Tibial nerve (tissue), 4 donors: ENCODE results near the gene USP36. TPM values are rescaled to one million over a fixed set of nuclear protein-coding genes. Genes with fewer than 3 reads are reported as not detected.

Experiments used
- DNase-seq, 2 donors: peaks; one replicate each; pipeline ENCODE4 v3.0.0-alpha.2; 2019; ENCODE audit warnings: low spot score in 2 of 2
- H3K27ac ChIP-seq, 4 donors: fragments of 200-600 bp; sonication (generic) in 3 of 4; one replicate each; pipeline ENCODE4 v1.5.1; 2017 to 2019; ENCODE audit warnings: mild to moderate bottlenecking in 1 of 4
- H3K27me3 ChIP-seq, 2 donors: fragments of 200-600 bp; sonication (generic) in 1 of 2; one replicate each; pipeline versions ENCODE4 v1.5.1 to v1.6.0; 2017 to 2019
- H3K36me3 ChIP-seq, 3 donors: fragments of 200-600 bp; sonication (generic); one replicate each; pipeline ENCODE4 v1.5.1; 2018 to 2019
- H3K4me1 ChIP-seq, 4 donors: fragments of 200-600 bp; sonication (generic) in 3 of 4; one replicate each; pipeline ENCODE4 v1.5.1; 2017 to 2019
- H3K4me3 ChIP-seq, 4 donors: fragments of 200-600 bp; sonication (generic) in 3 of 4; one replicate each; pipeline ENCODE4 v1.5.1; 2017 to 2019; ENCODE audit warnings: mild to moderate bottlenecking in 1 of 4, moderate library complexity in 1 of 4
- H3K9me3 ChIP-seq, 4 donors: fragments of 200-600 bp; sonication (generic) in 3 of 4; one replicate each; pipeline ENCODE4 v1.5.1; 2017 to 2019
- EP300 ChIP-seq, 2 donors: sonication (generic); formaldehyde crosslinking; IDR thresholded peaks; one replicate each; pipeline ENCODE4 v1.6.1; 2017; ENCODE audit warnings: antibody characterized with exemption in 2 of 2, mild to moderate bottlenecking in 1 of 2
- POLR2A ChIP-seq, 2 donors: fragments of 450-650 bp; IDR thresholded peaks; one replicate each; pipeline ENCODE4 v1.6.1; 2017; ENCODE audit warnings: antibody characterized with exemption in 2 of 2, mild to moderate bottlenecking in 2 of 2, moderate library complexity in 2 of 2
- WGBS, 2 donors: methylation state at CpG; one replicate each; pipeline ENCODE4 v1.1.5; 2018; 5-methylcytosine and 5-hydroxymethylcytosine counted together
- total RNA-seq, 4 donors: library from RNA; depleted of rRNA; stranded (reverse); fragments of >200 nt; gene quantifications; one replicate each; pipeline ENCODE4 v1.1.0, GENCODE V29; 2016
- TF ChIP-seq, protein P1 (sequence below), 5 experiments: fragments of 200-600 bp in 3 of 5; fragments of 450-650 bp in 2 of 5; sonication (generic) in 3 of 5; IDR thresholded peaks; one replicate each; pipeline ENCODE4 v1.5.1; 2016 to 2019; ENCODE audit warnings: antibody characterized with exemption in 5 of 5, mild to moderate bottlenecking in 3 of 5, moderate library complexity in 2 of 5

The USP36 gene
- total RNA-seq, 4 donors from 2014 or later: 50.9 to 64.9 (median 59.9) TPM

- no peaks in the 10 kb centered on the region for H3K27me3 ChIP-seq
- H3K4me1 ChIP-seq: peaks cover 0 to 38% (median 19%) of the 10 kb centered on the region in 4 donors
- 59 to 71% methylated on average over 3 of the region's 3 CpGs for WGBS, 2 donors
- no peak overlapping the region for H3K4me3 ChIP-seq
- no peak overlapping the region for H3K27ac ChIP-seq
- no peak for DNase-seq
- H3K36me3 ChIP-seq: no peaks in the 10 kb centered on the region
- TF ChIP-seq POLR2A (IDR thresholded peaks at IDR 0.05) (no peak), EP300 (IDR thresholded peaks at IDR 0.05) (no peak)
- TF ChIP-seq, protein P1, sequence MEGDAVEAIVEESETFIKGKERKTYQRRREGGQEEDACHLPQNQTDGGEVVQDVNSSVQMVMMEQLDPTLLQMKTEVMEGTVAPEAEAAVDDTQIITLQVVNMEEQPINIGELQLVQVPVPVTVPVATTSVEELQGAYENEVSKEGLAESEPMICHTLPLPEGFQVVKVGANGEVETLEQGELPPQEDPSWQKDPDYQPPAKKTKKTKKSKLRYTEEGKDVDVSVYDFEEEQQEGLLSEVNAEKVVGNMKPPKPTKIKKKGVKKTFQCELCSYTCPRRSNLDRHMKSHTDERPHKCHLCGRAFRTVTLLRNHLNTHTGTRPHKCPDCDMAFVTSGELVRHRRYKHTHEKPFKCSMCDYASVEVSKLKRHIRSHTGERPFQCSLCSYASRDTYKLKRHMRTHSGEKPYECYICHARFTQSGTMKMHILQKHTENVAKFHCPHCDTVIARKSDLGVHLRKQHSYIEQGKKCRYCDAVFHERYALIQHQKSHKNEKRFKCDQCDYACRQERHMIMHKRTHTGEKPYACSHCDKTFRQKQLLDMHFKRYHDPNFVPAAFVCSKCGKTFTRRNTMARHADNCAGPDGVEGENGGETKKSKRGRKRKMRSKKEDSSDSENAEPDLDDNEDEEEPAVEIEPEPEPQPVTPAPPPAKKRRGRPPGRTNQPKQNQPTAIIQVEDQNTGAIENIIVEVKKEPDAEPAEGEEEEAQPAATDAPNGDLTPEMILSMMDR (IDR thresholded peaks at IDR 0.05): no peak
- no peaks in the 10 kb centered on the region for H3K9me3 ChIP-seq
These were observed 74.8 kb downstream of the USP36 start for GRCh38 chr17:78765821-78766220.

GRCh38 chr17:78764871-78765270, 75.7 kb downstream of the USP36 start:
- peaks cover 0 to 40% (median 20%) of the 10 kb centered on the region in 4 donors for H3K4me1 ChIP-seq
- no peaks in the 10 kb centered on the region for H3K27me3 ChIP-seq
- no peak for DNase-seq
- no peak overlapping the region for H3K27ac ChIP-seq
- H3K36me3 ChIP-seq: no peaks in the 10 kb centered on the region
- H3K4me3 ChIP-seq: no peak overlapping the region
- no peaks in the 10 kb centered on the region for H3K9me3 ChIP-seq
- no peak for TF ChIP-seq POLR2A (IDR thresholded peaks at IDR 0.05)
- no peak for TF ChIP-seq EP300 (IDR thresholded peaks at IDR 0.05)
- TF ChIP-seq, protein P1 (IDR thresholded peaks at IDR 0.05): no peak
- 65 to 79% methylated on average over 8 of the region's 8 CpGs for WGBS, 2 donors

GRCh38 chr17:78763561-78763960, 77.1 kb downstream of the USP36 start:
- no peaks in the 10 kb centered on the region for H3K27me3 ChIP-seq
- no peaks in the 10 kb centered on the region for H3K9me3 ChIP-seq
- no peak overlapping the region for H3K4me3 ChIP-seq
- no peaks in the 10 kb centered on the region for H3K36me3 ChIP-seq
- peaks cover 0 to 46% (median 22%) of the 10 kb centered on the region in 4 donors for H3K4me1 ChIP-seq
- no peak overlapping the region for H3K27ac ChIP-seq
- WGBS, 2 donors: 94 to 98% methylated on average over 3 of the region's 3 CpGs
- no peak for TF ChIP-seq EP300 (IDR thresholded peaks at IDR 0.05)
- TF ChIP-seq, protein P1 (IDR thresholded peaks at IDR 0.05): no peak
- no peak for TF ChIP-seq POLR2A (IDR thresholded peaks at IDR 0.05)
- DNase-seq: no peak

DNA sequence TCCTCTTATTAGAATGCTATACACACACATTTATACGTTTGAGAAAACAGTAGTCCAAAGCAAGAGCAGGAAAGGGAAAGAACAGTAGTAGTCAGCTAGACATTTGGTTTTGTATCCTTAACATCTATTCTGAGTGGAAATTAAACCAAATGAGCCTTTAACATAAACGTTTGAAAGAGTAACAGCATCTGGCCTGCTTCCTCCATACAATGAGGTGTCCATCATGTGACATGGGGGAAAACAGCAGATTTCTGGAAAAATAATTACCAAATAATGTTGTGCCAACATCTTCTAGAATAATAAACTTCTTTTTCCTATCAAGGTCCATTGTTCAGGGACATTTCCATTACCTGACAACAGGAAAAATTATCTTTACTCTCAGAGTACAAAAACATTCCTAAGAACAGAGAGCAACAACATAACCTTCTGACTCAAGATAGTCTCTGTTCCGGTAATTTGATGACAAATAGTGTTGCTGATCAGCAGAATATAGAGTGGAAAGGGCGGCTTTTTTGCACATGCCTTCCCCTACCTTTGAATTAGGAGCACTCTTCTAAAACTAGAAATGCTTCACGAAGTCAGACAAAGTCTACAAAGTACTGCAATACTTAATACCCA, 78.7 kb downstream of the USP36 start:
- no peaks in the 10 kb centered on the region for H3K9me3 ChIP-seq
- no peaks in the 10 kb centered on the region for H3K27me3 ChIP-seq
- no peaks in the 10 kb centered on the region for H3K36me3 ChIP-seq
- no peak overlapping the region for H3K4me3 ChIP-seq
- peak overlapping the region in 1 of 4 donors; percentile 36 for H3K27ac ChIP-seq
- WGBS, 2 donors: 47 to 60% methylated on average over 5 of the region's 5 CpGs
- H3K4me1 ChIP-seq: peaks cover 0 to 55% (median 24%) of the 10 kb centered on the region in 4 donors
- TF ChIP-seq POLR2A (IDR thresholded peaks at IDR 0.05) (no peak), EP300 (IDR thresholded peaks at IDR 0.05) (no peak)
- TF ChIP-seq, protein P1 (IDR thresholded peaks at IDR 0.05): no peak
- DNase-seq: no peak

- Histone ChIP-seq H3K27ac (peak overlapping the region in 1 of 4 donors; percentile 72), H3K27me3 (no peaks in the 10 kb centered on the region), H3K4me1 (peaks cover 0 to 43% (median 14%) of the 10 kb centered on the region in 4 donors), H3K4me3 (peak overlapping the region in 1 of 4 donors; percentile 2), H3K36me3 (no peaks in the 10 kb centered on the region), H3K9me3 (no peaks in the 10 kb centered on the region)
- no peak for DNase-seq
- TF ChIP-seq, protein P1 (IDR thresholded peaks at IDR 0.05): no peak
- TF ChIP-seq POLR2A (IDR thresholded peaks at IDR 0.05) (no peak), EP300 (IDR thresholded peaks at IDR 0.05) (no peak)
- 79 to 86% methylated on average over 5 of the region's 5 CpGs for WGBS, 2 donors
These were observed 80.7 kb downstream of the USP36 start for GRCh38 chr17:78759969-78760352.
